ENCODE results near the gene NOL11. TPM values are rescaled to one million over a fixed set of nuclear protein-coding genes. Genes with fewer than 3 reads are reported as not detected.

NOL11 gene
- total RNA-seq, 6 experiments from 2014 or later, result 35.0 to 50.7 (median 44.2) TPM

- no peak for DNase-seq
- Mint-ChIP-seq H3K4me1 (ENCODE audit: low read depth) (peaks cover 12% of the 10 kb centered on the region), H3K27ac (no peak overlapping the region), H3K36me3 (ENCODE audit: low read depth) (no peaks in the 10 kb centered on the region), H3K4me3 (no peak overlapping the region), H3K9me3 (no peaks in the 10 kb centered on the region), H3K27me3 (ENCODE audit: insufficient read depth) (no peaks in the 10 kb centered on the region)
- no peak for TF ChIP-seq CTCF (IDR thresholded peaks at IDR 0.05)
These were observed 32.4 kb upstream of the NOL11 start for GRCh38 chr17:67685351-67685750.

- Mint-ChIP-seq H3K4me1 (ENCODE audit: low read depth) (peaks cover 12% of the 10 kb centered on the region), H3K9me3 (no peaks in the 10 kb centered on the region), H3K36me3 (ENCODE audit: low read depth) (no peaks in the 10 kb centered on the region), H3K27me3 (ENCODE audit: insufficient read depth) (no peaks in the 10 kb centered on the region), H3K4me3 (no peak overlapping the region), H3K27ac (no peak overlapping the region)
- TF ChIP-seq CTCF (IDR thresholded peaks at IDR 0.05), result no peak
- DNase-seq, result no peak
These were observed 31.5 kb upstream of the NOL11 start for GRCh38 chr17:67686241-67686640.

- Mint-ChIP-seq H3K27ac (no peak overlapping the region), H3K36me3 (ENCODE audit: low read depth) (no peaks in the 10 kb centered on the region), H3K9me3 (no peaks in the 10 kb centered on the region), H3K27me3 (ENCODE audit: insufficient read depth) (no peaks in the 10 kb centered on the region), H3K4me3 (no peak overlapping the region), H3K4me1 (ENCODE audit: low read depth) (peaks cover 12% of the 10 kb centered on the region)
- TF ChIP-seq CTCF (IDR thresholded peaks at IDR 0.05), result no peak
- no peak for DNase-seq
These were observed 30.2 kb upstream of the NOL11 start for GRCh38 chr17:67687511-67687910.

GRCh38 chr17:67689534-67690177, 28.1 kb upstream of the NOL11 start:
- Mint-ChIP-seq H3K4me3 (no peak overlapping the region), H3K4me1 (ENCODE audit: low read depth) (peaks cover 12% of the 10 kb centered on the region), H3K27ac (no peak overlapping the region), H3K27me3 (ENCODE audit: insufficient read depth) (no peaks in the 10 kb centered on the region), H3K36me3 (ENCODE audit: low read depth) (no peaks in the 10 kb centered on the region), H3K9me3 (no peaks in the 10 kb centered on the region)
- TF ChIP-seq CTCF (IDR thresholded peaks at IDR 0.05), result peak; percentile 93
- peak; percentile 46 for DNase-seq

- H3K27ac Mint-ChIP-seq, result no peak overlapping the region
- H3K9me3 Mint-ChIP-seq, result no peaks in the 10 kb centered on the region
- DNase-seq, result no peak
- no peak for TF ChIP-seq CTCF (IDR thresholded peaks at IDR 0.05)
- H3K4me1 Mint-ChIP-seq (ENCODE audit: low read depth), result no peaks in the 10 kb centered on the region
- H3K4me3 Mint-ChIP-seq, result no peak overlapping the region
- no peaks in the 10 kb centered on the region for H3K36me3 Mint-ChIP-seq (ENCODE audit: low read depth)
- peaks cover 2% of the 10 kb centered on the region; the same call in 1 of the 2 replicates for H3K27me3 Mint-ChIP-seq (ENCODE audit: insufficient read depth)
These were observed 23.9 kb upstream of the NOL11 start for GRCh38 chr17:67693811-67694210.

All from HFFc6 (cell line).